HepG2 (cell line): ENCODE measurements around the gene THSD8. TPM values are rescaled to one million over a fixed set of nuclear protein-coding genes. Genes with fewer than 3 reads are reported as not detected.
A peak's percentile ranks its signal among the peaks of the same experiment; 100 is the strongest.

Source experiments
- GABPB1 ChIP-seq: IDR thresholded peaks from 2 replicates; pipeline ENCODE4 v1.6.1; 2016; ENCODE audit warnings: mild to moderate bottlenecking, missing genetic modification reagents, moderate library complexity, missing compliant biosample characterization
- HNF4G ChIP-seq, 2 experiments: sonication (generic) in 1 of 2; formaldehyde crosslinking in 1 of 2; IDR thresholded peaks; 2 replicates each; pipeline versions ENCODE4 v1.4.0 to v1.6.1; 2011 to 2020; ENCODE audit warnings: borderline replicate concordance in 2 of 2, low read depth in 2 of 2, mild to moderate bottlenecking in 2 of 2, low read length in 1 of 2, missing genetic modification reagents in 1 of 2, moderate library complexity in 1 of 2
- HNRNPL ChIP-seq: fragments of 200-400 bp; formaldehyde crosslinking; IDR thresholded peaks from 2 replicates; pipeline ENCODE4 v1.6.1; 2017; ENCODE audit warnings: mild to moderate bottlenecking, low read depth, low read length
- MATR3 ChIP-seq: sonication (generic); formaldehyde crosslinking; IDR thresholded peaks from 2 replicates; pipeline ENCODE4 v1.4.0; 2020; ENCODE audit warnings: missing genetic modification reagents
- NONO ChIP-seq, 2 experiments: fragments of 450-650 bp in 1 of 2; sonication (generic) in 1 of 2; formaldehyde crosslinking in 1 of 2; IDR thresholded peaks in 1 of 2; conservative IDR thresholded peaks in 1 of 2; 2 replicates each; pipeline versions ENCODE4 v1.6.1 to v1.8.0; 2017 to 2022; ENCODE audit warnings: mild to moderate bottlenecking in 1 of 2, missing genetic modification reagents in 1 of 2, moderate library complexity in 1 of 2
- NPAS2 ChIP-seq: sonication (generic); formaldehyde crosslinking; IDR thresholded peaks from 2 replicates; pipeline ENCODE4 v1.8.0; 2022; ENCODE audit warnings: mild to moderate bottlenecking, missing genetic modification reagents, borderline replicate concordance
- SRY ChIP-seq: sonication (generic); formaldehyde crosslinking; IDR thresholded peaks from 2 replicates; pipeline ENCODE4 v1.8.0; 2022; ENCODE audit warnings: mild to moderate bottlenecking, missing genetic modification reagents
- TMF1 ChIP-seq: sonication (generic); formaldehyde crosslinking; IDR thresholded peaks from 2 replicates; pipeline ENCODE4 v1.8.1; 2022; ENCODE audit warnings: low read depth, missing genetic modification reagents
- ZBTB40 ChIP-seq, 2 experiments: fragments of 450-650 bp in 1 of 2; sonication (generic) in 1 of 2; formaldehyde crosslinking in 1 of 2; IDR thresholded peaks; 2 replicates each; pipeline versions ENCODE4 v1.6.1 to v1.8.0; 2016 to 2022; ENCODE audit warnings: antibody characterized with exemption in 1 of 2, mild to moderate bottlenecking in 1 of 2, missing genetic modification reagents in 1 of 2
- ZNF138 ChIP-seq: sonication (generic); formaldehyde crosslinking; IDR thresholded peaks from 2 replicates; pipeline ENCODE4 v1.5.0; 2020; ENCODE audit warnings: mild to moderate bottlenecking, low read depth, missing genetic modification reagents
- ZNF280B ChIP-seq: sonication (generic); formaldehyde crosslinking; IDR thresholded peaks from 2 replicates; pipeline ENCODE4 v1.5.0; 2020; ENCODE audit warnings: missing genetic modification reagents, mild to moderate bottlenecking, borderline replicate concordance
- ZNF567 ChIP-seq: sonication (generic); formaldehyde crosslinking; IDR thresholded peaks from 2 replicates; pipeline ENCODE4 v1.8.1; 2023; ENCODE audit warnings: mild to moderate bottlenecking, missing genetic modification reagents, borderline replicate concordance
- ZNF670 ChIP-seq: sonication (generic); formaldehyde crosslinking; IDR thresholded peaks from 2 replicates; pipeline ENCODE4 v1.8.0; 2022; ENCODE audit warnings: mild to moderate bottlenecking, missing genetic modification reagents, borderline replicate concordance
- ZUFSP ChIP-seq: sonication (generic); formaldehyde crosslinking; IDR thresholded peaks from 2 replicates; pipeline ENCODE4 v1.9.0; 2021; ENCODE audit warnings: missing genetic modification reagents, mild to moderate bottlenecking, borderline replicate concordance
- polyA plus RNA-seq, 8 experiments: library from polyadenylated mRNA; depleted of rRNA in 3 of 8; stranded (reverse) in 7 of 8; unstranded in 1 of 8; fragments of >200 nt; fragmentation: Illumina TruSeq in 4 of 8; extraction: Trizol in 4 of 8; gene quantifications; 2 replicates each; pipeline versions ENCODE4 v1.2.1 to v1.2.3, GENCODE V29; 2011 to 2016; ENCODE audit warnings: low read depth in 4 of 8, missing spikeins in 1 of 8, mixed read lengths in 1 of 8; ENCODE audit not compliant: insufficient read depth in 1 of 8
- total RNA-seq, 5 experiments: library from RNA; depleted of rRNA; stranded (reverse); fragments of >200 nt; fragmentation: Illumina TruSeq; extraction: Trizol; gene quantifications; 2 replicates each; pipeline ENCODE4 v1.2.3, GENCODE V29; 2016; ENCODE audit warnings: low read depth in 1 of 5

THSD8 gene
- total and polyA plus RNA-seq, 2 of the 13 experiments (the other 11 are each of a cell fraction or from before 2014, with no cell fraction given), result 4.8 to 14.9 TPM

DNA sequence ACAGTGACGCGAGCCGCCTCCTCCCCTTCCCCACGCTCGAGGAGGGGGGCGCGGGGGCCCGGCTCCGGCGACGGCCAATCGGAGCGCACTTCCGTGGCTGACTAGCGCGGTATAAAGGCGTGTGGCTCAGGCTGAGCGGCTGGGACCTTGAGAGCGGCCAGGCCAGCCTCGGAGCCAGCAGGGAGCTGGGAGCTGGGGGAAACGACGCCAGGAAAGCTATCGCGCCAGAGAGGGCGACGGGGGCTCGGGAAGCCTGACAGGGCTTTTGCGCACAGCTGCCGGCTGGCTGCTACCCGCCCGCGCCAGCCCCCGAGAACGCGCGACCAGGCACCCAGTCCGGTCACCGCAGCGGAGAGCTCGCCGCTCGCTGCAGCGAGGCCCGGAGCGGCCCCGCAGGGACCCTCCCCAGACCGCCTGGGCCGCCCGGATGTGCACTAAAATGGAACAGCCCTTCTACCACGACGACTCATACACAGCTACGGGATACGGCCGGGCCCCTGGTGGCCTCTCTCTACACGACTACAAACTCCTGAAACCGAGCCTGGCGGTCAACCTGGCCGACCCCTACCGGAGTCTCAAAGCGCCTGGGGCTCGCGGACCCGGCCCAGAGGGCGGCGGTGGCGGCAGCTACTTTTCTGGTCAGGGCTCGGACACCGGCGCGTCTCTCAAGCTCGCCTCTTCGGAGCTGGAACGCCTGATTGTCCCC is 10.4 kb upstream of the THSD8 start, which contains the start of gene JUNB (continued):
- TF ChIP-seq ZBTB40 (IDR thresholded peaks at IDR 0.05) (no peak), ZBTB40 (CRISPR knock-in tag; IDR thresholded peaks at IDR 0.05) (peak; percentile 59), ZNF567 (CRISPR knock-in tag) (peak; percentile 23; the same call in 1 of the 2 replicates), HNRNPL (0 out of 2 replicates have a peak, but pooled peaks have one; percentile 36), MATR3 (no peak), NPAS2 (CRISPR knock-in tag) (no peak), ZNF670 (CRISPR knock-in tag) (peak; percentile 57; the same call in 1 of the 2 replicates), NONO (IDR thresholded peaks at IDR 0.05) (no peak), NONO (CRISPR knock-in tag; conservative IDR thresholded peaks at IDR 0.05) (peak; percentile 95), ZNF280B (CRISPR knock-in tag) (peak; percentile 89), GABPB1 (peak; percentile 90), HNF4G (IDR thresholded peaks at IDR 0.05; ENCODE audit: borderline replicate concordance, low read depth, low read length) (peak; percentile 6; the same call in 1 of the 2 replicates), HNF4G (CRISPR knock-in tag; IDR thresholded peaks at IDR 0.05; ENCODE audit: borderline replicate concordance, low read depth) (no peak; the same call in 1 of the 2 replicates), ZNF138 (peak; percentile 80), ZUFSP (CRISPR knock-in tag) (no peak), TMF1 (peak; percentile 59; the same call in 1 of the 2 replicates), SRY (CRISPR knock-in tag) (peak; percentile 96)
